Frontal cortex (tissue), 4 donors: Measurements from ENCODE around the gene PEDS1. TPM values are rescaled to one million over a fixed set of nuclear protein-coding genes. Genes with fewer than 3 reads are reported as not detected.
"Not testable (repeated sequence)": the region's sequence is repeated elsewhere in the genome, so short reads cannot be mapped to it uniquely, and the experiment has no call there.

Source experiments
- DNase-seq, 2 donors: peaks; one replicate each; pipeline ENCODE4 v3.0.0; 2012; ENCODE audit warnings: low spot score in 2 of 2
- FAIRE-seq: peaks from 2 replicates; lab custom pipeline; 2012; peaks lifted over from hg19 to GRCh38; lab: Jason Lieb, UNC
- total RNA-seq: library from RNA; depleted of rRNA; stranded (reverse); fragments of >200 nt; gene quantifications from one replicate; pipeline ENCODE4 v1.2.3, GENCODE V29; 2014
- donor health status: control.
- donor health status: control.
- donor health status: control.

The PEDS1 gene
- total RNA-seq, 1 donor from 2014 or later = 9.4 TPM

DNA sequence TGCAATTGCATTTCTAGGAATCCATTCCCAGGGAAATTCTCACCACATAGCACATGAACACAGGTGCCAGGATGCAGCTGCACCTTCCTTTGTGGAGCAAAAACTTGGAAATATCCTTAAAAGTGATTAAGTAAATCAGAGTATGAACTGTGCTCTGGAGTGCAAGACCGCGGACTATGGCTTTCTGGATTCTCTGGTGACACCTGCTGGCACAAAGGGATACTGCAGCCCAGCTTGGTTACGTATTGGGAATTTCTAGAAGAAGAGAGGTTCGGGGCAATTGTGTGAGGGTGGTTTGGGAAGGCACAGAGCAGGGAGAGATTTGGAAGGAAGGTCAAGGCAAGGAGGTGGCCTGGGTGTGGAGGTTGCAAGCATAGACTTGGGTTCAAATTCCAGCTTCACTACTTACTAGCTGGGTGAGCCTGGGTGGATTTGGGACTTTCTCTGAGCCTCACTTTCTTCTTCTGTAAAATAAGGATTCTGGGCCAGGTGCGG, 15.9 kb upstream of the PEDS1 start:
- peak in 1 of 2 donors; percentile 73 for DNase-seq
- FAIRE-seq = no peak

GRCh38 chr20:50165684-50166554, 12.4 kb upstream of the PEDS1 start:
- FAIRE-seq = no peak
- peak; percentile 65 to 93 for DNase-seq

- no peak for DNase-seq
Observed at GRCh38 chr20:50163570-50164317, 10.2 kb upstream of the PEDS1 start.

DNA sequence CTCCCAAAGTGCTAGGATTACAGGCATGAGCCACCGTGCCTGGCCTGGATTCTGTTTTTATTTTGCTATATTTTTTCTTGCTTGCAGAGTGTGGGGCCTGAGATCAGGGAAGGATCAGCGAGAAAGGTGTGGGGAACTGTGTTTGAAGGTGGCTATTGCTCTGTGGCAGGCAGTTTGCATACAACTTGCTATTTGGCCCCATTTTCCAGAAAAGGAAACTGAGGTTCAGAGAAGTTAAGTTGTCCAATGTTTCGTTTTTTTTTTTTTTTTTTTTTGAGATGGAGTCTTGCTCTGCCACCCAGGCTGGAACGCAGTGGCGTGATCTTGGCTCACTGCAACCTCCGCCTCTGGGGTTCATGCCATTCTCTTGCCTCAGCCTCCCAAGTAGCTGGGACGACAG, 8.0 kb upstream of the PEDS1 start:
- not testable (repeated sequence) for DNase-seq, FAIRE-seq

More at GRCh38 chr20:50163570-50164317, 10.2 kb upstream of the PEDS1 start:
- FAIRE-seq = no peak

DNA sequence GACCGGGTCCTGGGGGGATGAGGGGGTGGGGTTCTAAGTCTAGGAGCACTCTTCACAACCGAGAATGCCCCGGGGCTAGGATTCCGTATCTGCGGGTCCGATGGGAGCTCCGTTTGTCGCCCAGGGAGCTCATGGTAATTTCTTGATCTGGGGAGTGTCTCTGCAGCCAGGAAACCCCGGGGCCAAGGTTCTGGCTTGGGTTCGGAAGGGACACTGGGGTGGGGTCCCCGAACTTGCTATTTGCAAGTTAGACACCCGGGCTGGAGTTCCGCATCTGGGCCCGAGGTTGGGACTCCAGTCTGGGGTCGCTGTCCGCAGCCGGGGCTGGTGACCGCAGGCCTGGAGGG, 397 bp downstream of the PEDS1 start:
- FAIRE-seq (no peak), DNase-seq (no peak)

GRCh38 chr20:50152394-50153152, 950 bp downstream of the PEDS1 start:
- no peak for FAIRE-seq

GRCh38 chr20:50151034-50151743, 2.3 kb downstream of the PEDS1 start:
- no peak for DNase-seq

More at GRCh38 chr20:50152394-50153152, 950 bp downstream of the PEDS1 start:
- DNase-seq = no peak

DNA sequence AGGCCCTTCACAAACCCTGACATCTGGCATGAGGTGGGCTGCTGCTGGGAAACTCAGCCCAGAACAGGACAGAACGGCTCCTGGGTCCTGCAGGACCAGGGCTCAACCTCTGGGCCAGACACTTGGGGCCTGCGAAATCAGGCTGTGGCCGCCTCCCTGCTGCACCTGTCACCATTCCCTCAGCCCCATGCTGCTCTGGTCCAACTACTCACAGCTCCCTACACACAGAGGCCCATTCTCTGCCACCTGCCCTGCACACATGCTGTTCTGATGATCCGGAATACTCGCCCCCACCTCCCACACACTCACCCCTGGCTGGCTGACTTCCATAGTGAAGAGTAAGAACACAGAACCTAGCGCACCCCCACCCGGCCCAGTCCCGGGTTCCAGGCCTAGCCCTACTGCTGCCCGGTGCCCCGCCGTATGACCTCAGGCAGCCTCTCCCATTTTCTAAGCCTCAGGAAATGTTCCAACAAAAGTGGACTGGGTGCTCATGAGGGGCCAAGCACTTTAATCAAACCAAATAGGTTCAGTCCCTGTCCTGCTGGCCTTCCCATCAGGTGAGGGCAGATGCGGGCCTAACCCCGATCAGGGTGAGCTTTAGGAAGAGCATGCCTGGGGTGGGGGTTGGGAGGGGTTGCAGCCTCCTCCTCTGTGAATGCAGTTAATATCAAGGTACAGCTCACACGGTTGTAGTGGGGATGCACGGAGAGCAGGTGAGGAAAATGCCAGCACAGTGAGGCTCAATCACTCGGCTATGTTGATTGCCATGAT, 3.9 kb downstream of the PEDS1 start:
- DNase-seq = no peak
- FAIRE-seq = no peak

More at GRCh38 chr20:50151034-50151743, 2.3 kb downstream of the PEDS1 start:
- FAIRE-seq = no peak

DNA sequence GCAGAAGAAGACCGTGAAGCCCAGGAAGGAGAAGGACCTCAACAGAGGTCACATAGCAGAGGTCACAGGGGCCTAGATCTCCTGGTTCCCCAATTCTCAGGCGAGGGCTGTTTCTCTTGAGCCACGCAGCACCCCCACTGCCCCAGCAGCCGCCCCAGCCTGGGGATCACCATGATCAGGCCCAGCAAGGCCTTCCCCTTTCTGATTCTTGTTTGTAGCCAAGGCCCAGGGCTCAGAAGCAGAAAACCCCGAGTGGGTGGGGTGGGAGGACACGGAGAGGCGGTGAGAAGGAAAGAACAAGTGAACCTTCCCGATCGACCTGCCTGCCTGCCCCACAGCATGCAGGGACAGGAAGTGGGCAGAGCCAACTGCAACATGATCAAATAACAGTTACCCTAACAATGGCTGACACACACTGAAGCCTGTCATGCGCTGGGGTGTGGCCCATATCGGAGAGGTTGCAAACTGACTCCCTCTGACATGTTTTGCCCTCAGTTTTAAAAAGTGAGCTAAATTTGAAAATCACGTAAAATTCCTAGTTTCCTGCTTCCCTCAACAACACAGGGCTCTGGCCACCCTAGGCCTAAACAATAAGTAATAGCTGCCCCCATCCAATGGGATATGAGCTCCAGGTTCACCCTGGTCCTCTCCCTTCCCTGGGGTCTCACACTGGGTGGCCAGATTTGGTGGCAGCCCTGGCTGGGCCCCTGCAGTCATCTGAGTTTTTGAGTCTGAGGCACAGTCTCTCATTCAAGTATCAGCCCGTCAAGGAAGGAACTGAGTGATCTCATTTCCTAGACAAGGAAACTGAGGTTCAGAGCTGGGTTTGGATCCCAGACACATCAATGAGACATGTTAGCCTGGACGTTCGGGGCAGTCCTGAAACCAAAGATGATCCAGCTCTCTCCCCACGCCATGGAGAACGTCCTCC, 6.5 kb downstream of the PEDS1 start:
- DNase-seq (no peak), FAIRE-seq (no peak)

GRCh38 chr20:50146214-50146613, 7.3 kb downstream of the PEDS1 start:
- FAIRE-seq (no peak), DNase-seq (no peak)

- FAIRE-seq (no peak), DNase-seq (no peak)
Observed at GRCh38 chr20:50145566-50145965, 8.0 kb downstream of the PEDS1 start.

GRCh38 chr20:50144362-50144761, 9.2 kb downstream of the PEDS1 start:
- no peak for DNase-seq
- FAIRE-seq = no peak

DNA sequence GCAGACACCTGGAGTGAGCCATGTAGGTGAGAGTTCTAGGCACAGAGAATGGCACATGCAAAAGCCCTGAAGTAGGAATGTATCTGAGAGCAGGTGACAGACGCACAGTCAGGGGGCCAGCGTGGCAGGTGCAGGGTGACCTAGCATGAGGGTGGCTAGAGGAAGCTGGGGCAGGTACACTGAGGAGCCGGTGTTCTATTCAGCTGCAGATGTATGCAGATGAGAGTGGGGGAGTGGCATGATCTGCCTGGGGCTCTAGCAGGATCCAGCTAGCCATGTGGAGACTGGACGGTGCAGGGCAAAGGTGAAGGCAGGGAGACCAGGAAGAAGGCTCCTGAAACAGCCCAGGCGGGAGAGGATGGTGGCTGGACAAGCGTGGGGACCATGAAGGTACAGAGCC, 10.7 kb downstream of the PEDS1 start:
- no peak for FAIRE-seq

DNA sequence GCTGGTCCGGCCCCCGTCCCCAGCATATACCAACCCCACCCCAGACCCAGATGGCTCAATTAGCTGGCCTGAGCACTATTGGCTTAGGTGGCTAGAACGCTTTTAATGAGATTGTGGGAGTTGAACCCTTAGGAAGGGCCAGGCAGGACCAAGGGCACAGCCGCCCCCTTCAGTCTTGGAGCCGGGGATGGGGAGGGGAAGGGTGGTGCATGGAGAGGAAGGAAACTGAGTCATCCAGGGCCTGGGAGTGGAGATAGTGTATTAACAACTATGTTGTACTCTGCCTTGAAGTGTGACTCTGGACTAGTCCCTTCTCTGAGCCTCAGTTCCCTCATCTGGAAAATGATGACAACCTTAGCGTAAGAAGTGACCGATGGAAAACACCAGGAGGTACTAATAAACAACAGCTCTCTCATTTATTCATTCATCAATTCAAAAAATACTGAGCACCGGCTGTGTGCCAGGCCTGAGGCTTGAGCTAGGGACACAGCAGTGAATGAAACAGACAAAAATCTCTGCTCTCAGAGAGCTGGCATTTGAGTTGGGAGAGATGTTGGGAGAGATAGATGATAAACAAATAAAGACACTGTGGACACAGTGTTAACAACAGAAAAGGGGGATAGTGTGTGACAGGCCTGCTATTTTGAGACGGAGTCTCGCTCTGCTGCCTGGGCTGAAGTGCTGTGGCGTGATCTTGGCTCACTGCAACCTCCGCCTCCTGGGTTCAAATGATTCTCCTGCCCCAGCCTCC, 11.5 kb downstream of the PEDS1 start:
- DNase-seq (no peak), FAIRE-seq (no peak)

More for the DNA sequence above, 10.7 kb downstream of the PEDS1 start:
- no peak for DNase-seq

DNA sequence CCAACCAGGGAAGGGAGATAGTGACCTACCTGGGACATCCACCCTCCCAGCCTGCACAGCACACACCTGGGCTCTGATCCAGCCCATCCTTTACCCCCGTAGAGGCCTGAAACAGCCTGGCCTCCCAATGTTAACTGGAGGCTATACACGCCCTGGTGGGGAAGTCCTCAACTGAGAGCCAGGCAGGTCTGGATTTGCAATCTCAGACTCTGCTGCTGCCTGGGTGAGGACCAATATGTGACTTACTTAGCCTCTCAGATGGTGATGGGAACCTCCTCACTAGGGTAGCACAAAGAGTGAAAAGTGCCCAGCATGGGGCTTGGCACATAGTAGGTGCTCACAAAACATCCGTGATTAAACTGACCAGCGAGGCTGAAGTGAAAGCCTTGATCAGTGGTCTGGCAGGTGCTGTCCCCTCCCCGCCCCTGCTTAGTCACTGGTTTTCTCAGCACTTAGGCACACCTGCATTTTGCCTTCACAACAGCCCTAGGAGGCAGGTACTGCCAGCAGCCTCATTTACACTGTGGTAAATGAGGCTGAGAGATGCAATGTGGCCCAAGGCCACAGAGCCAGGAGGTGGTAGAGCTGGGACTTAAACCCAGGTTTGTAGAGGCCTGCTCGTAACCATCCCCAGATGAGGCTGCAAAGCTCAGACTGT, 12.4 kb downstream of the PEDS1 start:
- DNase-seq = no peak
- no peak for FAIRE-seq

GRCh38 chr20:50140339-50140859, 13.1 kb downstream of the PEDS1 start:
- FAIRE-seq (no peak), DNase-seq (no peak)
